ENCODE results near the gene MACROD1.

The MACROD1 gene

GRCh38 chr11:64107303-64107702 is 58.6 kb downstream of the MACROD1 start:
- Histone ChIP-seq H3K36me3 (no peaks in the 10 kb centered on the region), H3K27me3 (no peaks in the 10 kb centered on the region), H3K4me3 (no peak overlapping the region), H3K4me1 (no peaks in the 10 kb centered on the region), H3K9me3 (no peaks in the 10 kb centered on the region), H3K27ac (no peak overlapping the region)
- no peak for DNase-seq
- intact Hi-C loops (cut with DNase I; ENCODE audit: low total_unique reads): no loop called here
- TF ChIP-seq CTCF (IDR thresholded peaks at IDR 0.05): no peak

GRCh38 chr11:64104632-64105031 is 61.3 kb downstream of the MACROD1 start:
- Histone ChIP-seq H3K9me3 (no peaks in the 10 kb centered on the region), H3K36me3 (no peaks in the 10 kb centered on the region), H3K4me1 (no peaks in the 10 kb centered on the region), H3K4me3 (no peak overlapping the region), H3K27ac (no peak overlapping the region), H3K27me3 (no peaks in the 10 kb centered on the region)
- no peak for DNase-seq
- intact Hi-C loops (cut with DNase I; ENCODE audit: low total_unique reads): no loop called here
- no peak for TF ChIP-seq CTCF (IDR thresholded peaks at IDR 0.05)

GRCh38 chr11:64103277-64103985 is 62.5 kb downstream of the MACROD1 start:
- no peak overlapping the region for H3K4me3 ChIP-seq
- no peaks in the 10 kb centered on the region for H3K4me1 ChIP-seq
- no peaks in the 10 kb centered on the region for H3K36me3 ChIP-seq
- DNase-seq: no peak
- H3K27ac ChIP-seq: no peak overlapping the region
- TF ChIP-seq CTCF (IDR thresholded peaks at IDR 0.05): no peak
- H3K9me3 ChIP-seq: no peaks in the 10 kb centered on the region
- intact Hi-C loops (cut with DNase I; ENCODE audit: low total_unique reads): no loop called here
- H3K27me3 ChIP-seq: no peaks in the 10 kb centered on the region

GRCh38 chr11:64102005-64102738 is 63.7 kb downstream of the MACROD1 start:
- Histone ChIP-seq H3K27me3 (no peaks in the 10 kb centered on the region), H3K4me3 (no peak overlapping the region), H3K9me3 (no peaks in the 10 kb centered on the region), H3K27ac (no peak overlapping the region), H3K36me3 (no peaks in the 10 kb centered on the region), H3K4me1 (no peaks in the 10 kb centered on the region)
- intact Hi-C loops (cut with DNase I; ENCODE audit: low total_unique reads): no loop called here
- no peak for DNase-seq
- no peak for TF ChIP-seq CTCF (IDR thresholded peaks at IDR 0.05)

GRCh38 chr11:64101461-64101860 is 64.5 kb downstream of the MACROD1 start:
- DNase-seq: no peak
- no peak for TF ChIP-seq CTCF (IDR thresholded peaks at IDR 0.05)
- Histone ChIP-seq H3K4me1 (no peaks in the 10 kb centered on the region), H3K4me3 (no peak overlapping the region), H3K36me3 (no peaks in the 10 kb centered on the region), H3K27ac (no peak overlapping the region), H3K9me3 (no peaks in the 10 kb centered on the region), H3K27me3 (no peaks in the 10 kb centered on the region)
- intact Hi-C loops (cut with DNase I; ENCODE audit: low total_unique reads): no loop called here

Data from tibial artery (tissue), 4 donors.